GM12878 (cell line): Measurements from ENCODE around the gene SLC36A4.

ENCODE experiments used
- SP1 ChIP-seq: IDR thresholded peaks from one replicate; pipeline ENCODE4 v1.6.1; 2011; ENCODE audit warnings: low read depth, low read length
- TF ChIP-seq, protein P1 (sequence below): IDR thresholded peaks from 2 replicates; pipeline ENCODE4 v1.6.1; 2012; ENCODE audit warnings: low read depth, low read length, improper control_type of control experiment

DNA sequence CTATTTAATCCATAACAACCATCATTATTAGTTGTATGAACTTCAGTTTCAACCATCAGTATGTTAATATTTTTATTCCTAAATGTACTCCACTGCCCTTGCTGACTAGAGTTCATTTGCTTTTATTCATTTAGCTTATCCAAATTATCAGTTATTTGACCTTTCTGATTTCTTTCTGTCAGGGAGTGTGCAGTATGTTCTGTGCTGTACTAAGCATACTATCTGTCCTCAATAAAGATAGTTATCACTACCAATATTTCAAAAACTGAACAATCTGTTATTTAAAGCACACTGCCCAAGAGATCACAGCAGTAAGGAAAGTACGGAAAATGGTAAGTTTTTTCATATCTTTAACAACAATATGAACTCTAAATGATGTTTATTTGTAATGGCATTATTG is 8.3 kb downstream of the SLC36A4 start:
- TF ChIP-seq, protein P1, sequence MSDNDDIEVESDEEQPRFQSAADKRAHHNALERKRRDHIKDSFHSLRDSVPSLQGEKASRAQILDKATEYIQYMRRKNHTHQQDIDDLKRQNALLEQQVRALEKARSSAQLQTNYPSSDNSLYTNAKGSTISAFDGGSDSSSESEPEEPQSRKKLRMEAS: no peak
- TF ChIP-seq SP1: no peak
